GM12878 (cell line): ENCODE data around the gene ZBTB44. TPM values are rescaled to one million over a fixed set of nuclear protein-coding genes. Genes with fewer than 3 reads are reported as not detected.

Source experiments
- ATAC-seq: fragments of 200-7000 bp; cut with Tn5 transposase; 3 replicates; pipeline ENCODE4 v1.9.1; 2020; ENCODE audit warnings: mild to moderate bottlenecking, moderate library complexity
- BruUV-seq: library from RNA; stranded (reverse); fragments of 400-500 nt; replicated peaks from 2 replicates; lab custom pipeline; 2021; lab: Mats Ljungman, UMichigan
- CTCF ChIA-PET: fragments of 300-600 bp; sonication (Branson Sonifier 250); formaldehyde crosslinking; extraction: SDS; loops from one replicate; lab custom pipeline; 2021; ENCODE audit warnings: inconsistent platforms; lab: Yijun Ruan, JAX
- POLR2A ChIA-PET: fragments of 350-600 bp; formaldehyde crosslinking; extraction: SDS; loops from one replicate; lab custom pipeline; 2021; ENCODE audit warnings: inconsistent platforms; lab: Charles Lee
- RAD21 ChIA-PET: fragments of 300-600 bp; sonication (Branson Sonifier 250); formaldehyde crosslinking; loops from one replicate; lab custom pipeline; 2023; ENCODE audit warnings: antibody characterized with exemption; ENCODE audit not compliant: unreplicated experiment; lab: Charles Lee
- SMC1A ChIA-PET: fragments of 300-600 bp; sonication (Branson Sonifier 250); formaldehyde crosslinking; loops from one replicate; lab custom pipeline; 2023; ENCODE audit not compliant: unreplicated experiment, uncharacterized antibody; lab: Charles Lee
- DNase-seq: peaks from one replicate; pipeline ENCODE4 v3.0.0-alpha.2; 2011; ENCODE audit warnings: low read depth, low spot score
- FAIRE-seq: peaks from 3 replicates; lab custom pipeline; 2011; peaks lifted over from hg19 to GRCh38; lab: Jason Lieb, UNC
- H2AFZ ChIP-seq: 2 replicates; pipeline ENCODE4 v1.6.0; 2011; ENCODE audit warnings: low read depth, low read length, control low read depth; ENCODE audit not compliant: control insufficient read depth
- H3K27ac ChIP-seq: 2 replicates; pipeline ENCODE4 v1.5.1; 2011; ENCODE audit warnings: control low read depth; ENCODE audit not compliant: control insufficient read depth, insufficient read depth
- H3K27me3 ChIP-seq, 2 experiments: replicated peaks in 1 of 2; 2 replicates each; pipeline versions ENCODE4 v1.6.0 to v1.6.1; 2011; ENCODE audit warnings: low read length in 1 of 2; ENCODE audit not compliant: control insufficient read depth in 2 of 2, insufficient read depth in 2 of 2
- H3K36me3 ChIP-seq, 2 experiments: 2 replicates each; pipeline ENCODE4 v1.5.1; 2011; ENCODE audit warnings: low read length in 1 of 2; ENCODE audit not compliant: control insufficient read depth in 2 of 2, insufficient read depth in 2 of 2
- H3K4me1 ChIP-seq: 2 replicates; pipeline ENCODE4 v1.6.1; 2011; ENCODE audit warnings: mild to moderate bottlenecking, low read length, moderate library complexity, mixed read lengths; ENCODE audit not compliant: control insufficient read depth, insufficient read depth
- H3K4me2 ChIP-seq: 2 replicates; pipeline ENCODE4 v1.6.0; 2011; ENCODE audit warnings: control low read depth; ENCODE audit not compliant: control insufficient read depth, insufficient read depth
- H3K4me3 ChIP-seq: fragments of 200-600 bp; sonication (generic); 2 replicates; pipeline ENCODE4 v1.5.1; 2016
- H3K79me2 ChIP-seq: 2 replicates; pipeline ENCODE4 v1.6.0; 2011; ENCODE audit warnings: low read length; ENCODE audit not compliant: control insufficient read depth, insufficient read depth
- H3K9ac ChIP-seq: 2 replicates; pipeline ENCODE4 v1.8.0; 2011; ENCODE audit warnings: low read length, control low read depth, mixed read lengths; ENCODE audit not compliant: control insufficient read depth, insufficient read depth
- H3K9me3 ChIP-seq: replicated peaks from 3 replicates; pipeline ENCODE4 v1.5.1; 2011; ENCODE audit warnings: mild to moderate bottlenecking, low read length; ENCODE audit not compliant: control insufficient read depth, insufficient read depth
- H4K20me1 ChIP-seq: 2 replicates; pipeline ENCODE4 v1.6.0; 2011; ENCODE audit not compliant: control insufficient read depth, insufficient read depth
- NFYA ChIP-seq: IDR thresholded peaks from 2 replicates; pipeline ENCODE4 v1.6.1; 2011; ENCODE audit warnings: low read depth, mild to moderate bottlenecking, low read length, improper control_type of control experiment, borderline replicate concordance
- PML ChIP-seq: IDR thresholded peaks from 2 replicates; pipeline ENCODE4 v1.6.1; 2012; ENCODE audit warnings: low read length, inconsistent platforms
- REST ChIP-seq: IDR thresholded peaks from 2 replicates; pipeline ENCODE4 v1.6.1; 2012; ENCODE audit warnings: mild to moderate bottlenecking, low read depth, low read length
- STAT1 ChIP-seq: fragments of 450-650 bp; conservative IDR thresholded peaks from 2 replicates; pipeline ENCODE4 v1.6.1; 2014; ENCODE audit warnings: antibody characterized with exemption, mild to moderate bottlenecking
- TBL1XR1 ChIP-seq: IDR thresholded peaks from 2 replicates; pipeline ENCODE4 v1.6.1; 2012; ENCODE audit warnings: low read depth, low read length, improper control_type of control experiment
- TCF7 ChIP-seq: IDR thresholded peaks from 2 replicates; pipeline ENCODE4 v1.6.1; 2014; ENCODE audit warnings: antibody characterized with exemption, borderline replicate concordance
- WGBS: methylation state at CpG from one replicate; pipeline ENCODE4 v1.1.6; 2016; ENCODE audit warnings: low lambda C conversion rate; ENCODE audit not compliant: insufficient replicate concordance, insufficient coverage; ENCODE audit errors: missing lambda C conversion rate; 5-methylcytosine and 5-hydroxymethylcytosine counted together
- in situ Hi-C: fragments of 300-500 bp; cut with MboI; formaldehyde crosslinking; loops from 9 replicates; pipeline ENCODE4 v1.14.3; 2018; ENCODE audit warnings: mixed read lengths
- intact Hi-C: fragments of 100-400 bp; cut with micrococcal nuclease; formaldehyde crosslinking; loops from one replicate; pipeline ENCODE4 v1.14.2; 2022; ENCODE audit not compliant: unreplicated experiment
- polyA plus RNA-seq, 11 experiments: library from polyadenylated mRNA; depleted of rRNA in 4 of 11; unstranded in 6 of 11; stranded (reverse) in 5 of 11; fragments of >200 nt; fragmentation: Nextera tagmentation in 4 of 11; fragmentation: Illumina TruSeq in 1 of 11; extraction: Ambion mirVana in 4 of 11; extraction: Trizol in 1 of 11; gene quantifications; 1 replicate in 1 of 11; 2 replicates in 10 of 11; pipeline versions ENCODE4 v1.2.1 to v1.2.3, GENCODE V29; 2011 to 2016; ENCODE audit warnings: inconsistent platforms in 2 of 11, missing spikeins in 2 of 11, low read depth in 1 of 11
- total RNA-seq, 4 experiments: library from RNA; depleted of rRNA in 3 of 4; stranded (reverse); fragments of >200 nt in 3 of 4; fragmentation: Illumina TruSeq in 1 of 4; extraction: Trizol in 1 of 4; gene quantifications; 2 replicates each; pipeline versions ENCODE4 v1.2.1 to v1.2.3, GENCODE V29; 2013 to 2021

The ZBTB44 gene
- total and polyA plus RNA-seq, 10 of the 15 experiments (the other 5 are each of a cell fraction or from before 2014, with no cell fraction given), result 2.8 to 38.2 (median 12.2) TPM

DNA sequence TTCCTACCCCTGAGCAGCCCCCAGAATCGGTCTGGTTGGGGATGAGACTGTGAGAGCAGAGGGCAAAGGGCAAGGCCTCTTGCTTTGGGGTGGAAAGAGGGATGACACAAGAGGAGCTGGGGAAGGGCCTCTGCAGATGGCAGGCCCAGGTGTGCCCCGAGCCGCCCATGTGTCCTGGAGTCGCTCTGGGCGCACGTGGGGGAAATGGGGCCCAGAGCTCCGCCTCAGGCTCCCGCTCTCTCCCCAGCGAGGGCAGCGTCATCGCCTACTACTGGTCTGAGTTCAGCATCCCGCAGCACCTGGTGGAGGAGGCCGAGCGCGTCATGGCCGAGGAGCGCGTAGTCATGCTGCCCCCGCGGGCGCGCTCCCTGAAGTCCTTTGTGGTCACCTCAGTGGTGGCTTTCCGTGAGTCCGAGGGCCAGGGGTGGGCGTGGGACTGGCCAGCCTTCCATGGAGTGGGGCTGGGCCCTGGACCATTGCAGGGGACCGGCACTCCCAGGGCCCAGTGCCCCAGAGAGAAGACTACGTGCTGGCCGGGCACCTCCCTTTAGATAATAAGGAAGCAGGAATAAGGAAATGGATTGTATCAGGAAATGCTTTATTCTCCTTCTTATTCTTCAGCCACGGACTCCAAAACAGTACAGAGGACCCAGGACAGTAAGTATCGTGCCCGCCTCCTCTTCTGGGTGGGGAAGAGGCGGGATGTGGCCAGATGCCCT is 125.1 kb downstream of the ZBTB44 start:
- BruUV-seq, result no TSS peak
- H3K4me3 ChIP-seq, result no peak overlapping the region
- 37% methylated on average over 26 of the region's 32 CpGs for WGBS
- H3K27me3 ChIP-seq, result no peaks in the 10 kb centered on the region
- TF ChIP-seq PML (no peak), TBL1XR1 (no peak), TCF7 (no peak), REST (no peak), NFYA (no peak), STAT1 (no peak)
- ChIA-PET CTCF (no interaction called here), SMC1A (no interaction called here), POLR2A (no interaction called here), RAD21 (no interaction called here)
- H2AFZ ChIP-seq, result no peak overlapping the region
- no peak for ATAC-seq
- no peak overlapping the region for H3K27ac ChIP-seq
- no peak overlapping the region for H3K4me2 ChIP-seq
- no peaks in the 10 kb centered on the region for H3K4me1 ChIP-seq
- no peaks in the 10 kb centered on the region for H3K79me2 ChIP-seq
- DNase-seq, result no peak
- in situ Hi-C loops (no loop called here), intact Hi-C loops (no loop called here)
- H4K20me1 ChIP-seq, result no peaks in the 10 kb centered on the region
- no peak for FAIRE-seq
- no peaks in the 10 kb centered on the region for H3K36me3 ChIP-seq
- no peak overlapping the region for H3K9ac ChIP-seq
- H3K9me3 ChIP-seq, result no peaks in the 10 kb centered on the region
